ENCODE data around the gene FOXE3.

The FOXE3 gene

GRCh38 chr1:47412437-47412836 is 3.6 kb upstream of the FOXE3 start:
- H3F3A ChIP-seq (ENCODE audit: insufficient read depth): no peaks in the 10 kb centered on the region
- no peaks in the 10 kb centered on the region for H3K79me2 ChIP-seq (ENCODE audit: insufficient read depth, low read length)
- H3K9me2 ChIP-seq (replicated peaks; ENCODE audit: insufficient read depth, low read length): no peaks in the 10 kb centered on the region
- no peak overlapping the region for H3K27ac ChIP-seq (ENCODE audit: low read depth, low read length)
- H3K27me3 ChIP-seq (ENCODE audit: low read length): no peaks in the 10 kb centered on the region
- no peaks in the 10 kb centered on the region for H4K20me1 ChIP-seq (ENCODE audit: low read depth, low read length)
- no peak overlapping the region for H2AFZ ChIP-seq (ENCODE audit: low read depth, low read length, severe bottlenecking)
- TF ChIP-seq EZH2phosphoT487 (conservative IDR thresholded peaks at IDR 0.05; ENCODE audit: low read length): no peak
- no peak for TF ChIP-seq CTCF (IDR thresholded peaks at IDR 0.05; ENCODE audit: insufficient read depth, low read length, poor library complexity, severe bottlenecking)
- no peak overlapping the region for H3K4me2 ChIP-seq (ENCODE audit: low read depth, low read length, poor library complexity, severe bottlenecking)
- H3K9me3 ChIP-seq (ENCODE audit: insufficient read depth, low read length): no peaks in the 10 kb centered on the region
- H3K4me3 ChIP-seq (ENCODE audit: insufficient read depth, low read length, poor library complexity, severe bottlenecking): no peak overlapping the region
- no peaks in the 10 kb centered on the region for H3K36me3 ChIP-seq (ENCODE audit: low read length)
- no peak overlapping the region for H3K9ac ChIP-seq (ENCODE audit: low read length)

GRCh38 chr1:47416319-47417169 is 459 bp downstream of the FOXE3 start:
- Histone ChIP-seq H2AFZ (ENCODE audit: low read depth, low read length, severe bottlenecking) (no peak overlapping the region), H4K20me1 (ENCODE audit: low read depth, low read length) (no peaks in the 10 kb centered on the region), H3K9me2 (replicated peaks; ENCODE audit: insufficient read depth, low read length) (no peaks in the 10 kb centered on the region), H3K36me3 (ENCODE audit: low read length) (no peaks in the 10 kb centered on the region), H3K9me3 (ENCODE audit: insufficient read depth, low read length) (no peaks in the 10 kb centered on the region), H3K4me2 (ENCODE audit: low read depth, low read length, poor library complexity, severe bottlenecking) (no peak overlapping the region), H3K27me3 (ENCODE audit: low read length) (no peaks in the 10 kb centered on the region), H3K9ac (ENCODE audit: low read length) (no peak overlapping the region), H3K4me3 (ENCODE audit: insufficient read depth, low read length, poor library complexity, severe bottlenecking) (no peak overlapping the region), H3K27ac (ENCODE audit: low read depth, low read length) (no peak overlapping the region), H3K79me2 (ENCODE audit: insufficient read depth, low read length) (no peaks in the 10 kb centered on the region), H3F3A (ENCODE audit: insufficient read depth) (no peaks in the 10 kb centered on the region)
- no peak for TF ChIP-seq EZH2phosphoT487 (conservative IDR thresholded peaks at IDR 0.05; ENCODE audit: low read length)
- TF ChIP-seq CTCF (IDR thresholded peaks at IDR 0.05; ENCODE audit: insufficient read depth, low read length, poor library complexity, severe bottlenecking): no peak

GRCh38 chr1:47417170-47418044 is 1.3 kb downstream of the FOXE3 start:
- H3K79me2 ChIP-seq (ENCODE audit: insufficient read depth, low read length): no peaks in the 10 kb centered on the region
- H4K20me1 ChIP-seq (ENCODE audit: low read depth, low read length): no peaks in the 10 kb centered on the region
- no peak overlapping the region for H2AFZ ChIP-seq (ENCODE audit: low read depth, low read length, severe bottlenecking)
- H3K9me2 ChIP-seq (replicated peaks; ENCODE audit: insufficient read depth, low read length): no peaks in the 10 kb centered on the region
- no peak overlapping the region for H3K27ac ChIP-seq (ENCODE audit: low read depth, low read length)
- H3K9ac ChIP-seq (ENCODE audit: low read length): no peak overlapping the region
- H3K4me3 ChIP-seq (ENCODE audit: insufficient read depth, low read length, poor library complexity, severe bottlenecking): no peak overlapping the region
- H3F3A ChIP-seq (ENCODE audit: insufficient read depth): no peaks in the 10 kb centered on the region
- no peaks in the 10 kb centered on the region for H3K27me3 ChIP-seq (ENCODE audit: low read length)
- H3K4me2 ChIP-seq (ENCODE audit: low read depth, low read length, poor library complexity, severe bottlenecking): no peak overlapping the region
- TF ChIP-seq EZH2phosphoT487 (conservative IDR thresholded peaks at IDR 0.05; ENCODE audit: low read length) (no peak), CTCF (IDR thresholded peaks at IDR 0.05; ENCODE audit: insufficient read depth, low read length, poor library complexity, severe bottlenecking) (no peak)
- H3K9me3 ChIP-seq (ENCODE audit: insufficient read depth, low read length): no peaks in the 10 kb centered on the region
- H3K36me3 ChIP-seq (ENCODE audit: low read length): no peaks in the 10 kb centered on the region
